Testis (tissue), 2 donors: ENCODE results near the gene SERTM1.

Experiments
- CTCF ChIP-seq, 3 experiments: fragments of 450-650 bp in 2 of 3; fragments of 200-600 bp in 1 of 3; sonication (generic) in 1 of 3; IDR thresholded peaks; one replicate each; pipeline ENCODE4 v1.5.1; 2016 to 2019; ENCODE audit warnings: antibody characterized with exemption in 3 of 3, mild to moderate bottlenecking in 2 of 3, moderate library complexity in 1 of 3
- POLR2A ChIP-seq: fragments of 450-650 bp; IDR thresholded peaks from one replicate; pipeline ENCODE4 v1.6.1; 2017; ENCODE audit warnings: antibody characterized with exemption, mild to moderate bottlenecking, moderate library complexity

- TF ChIP-seq CTCF (IDR thresholded peaks at IDR 0.05) (no peak), POLR2A (no peak)
Observed at GRCh38 chr13:36745436-36745835, 71.6 kb downstream of the SERTM1 start.
